Glomerular endothelial cell (primary cell): ENCODE results near the gene OR4C6. TPM values are rescaled to one million over a fixed set of nuclear protein-coding genes. Genes with fewer than 3 reads are reported as not detected.

ENCODE experiments used
- DNase-seq: peaks from one replicate; pipeline ENCODE4 v3.0.0-alpha.2; 2011; ENCODE audit warnings: low read depth, low spot score; ENCODE audit errors: extremely low read depth
- total RNA-seq: library from RNA; depleted of rRNA; stranded (reverse); fragments of >200 nt; gene quantifications from 2 replicates; pipeline ENCODE4 v1.2.3, GENCODE V29; 2015

The OR4C6 gene
- total RNA-seq, result not detected in 2 replicates

DNA sequence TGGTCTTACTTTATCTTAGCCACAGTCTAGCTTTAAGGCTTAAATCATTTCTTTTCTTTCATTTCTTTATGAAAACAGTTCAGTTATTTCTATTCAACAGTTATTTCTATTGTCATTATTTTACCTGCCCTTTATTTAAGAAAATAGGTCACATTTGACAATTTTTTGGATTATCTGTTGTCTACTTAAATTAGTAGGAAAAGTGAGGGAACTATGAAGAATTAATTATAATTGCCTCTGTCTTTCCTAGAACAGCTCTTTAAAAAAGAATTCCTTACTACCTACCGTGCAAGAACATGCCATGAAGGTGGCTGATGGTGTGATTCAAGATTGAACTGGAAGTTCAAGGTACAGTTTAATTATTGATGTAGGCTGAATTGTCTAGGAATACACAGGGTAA is at the start of gene OR4C6:
TSS of gene OR4C6 (plus strand) at position 301 of the 400 bp plus-strand sequence. CDS start 2,966 bp downstream, outside the sequence.
- no peak for DNase-seq

GRCh38 chr11:55624531-55624930 is 37.5 kb upstream of the OR4C6 start:
- no peak for DNase-seq

- no peak for DNase-seq
Measured at GRCh38 chr11:55634813-55635212, 27.2 kb upstream of the OR4C6 start, which contains the start of gene OR4P4. Gene OR4P4, plus strand, starts transcription at chr11:55635113.

GRCh38 chr11:55648027-55648426 is 14.0 kb upstream of the OR4C6 start, which contains the start of gene OR4S2:
Gene OR4S2, plus strand, starts transcription at chr11:55648327. Its CDS starts 2,577 bp downstream, at chr11:55650904.
- DNase-seq, result no peak

GRCh38 chr11:55652560-55652959 is 9.4 kb upstream of the OR4C6 start:
- no peak for DNase-seq

DNA sequence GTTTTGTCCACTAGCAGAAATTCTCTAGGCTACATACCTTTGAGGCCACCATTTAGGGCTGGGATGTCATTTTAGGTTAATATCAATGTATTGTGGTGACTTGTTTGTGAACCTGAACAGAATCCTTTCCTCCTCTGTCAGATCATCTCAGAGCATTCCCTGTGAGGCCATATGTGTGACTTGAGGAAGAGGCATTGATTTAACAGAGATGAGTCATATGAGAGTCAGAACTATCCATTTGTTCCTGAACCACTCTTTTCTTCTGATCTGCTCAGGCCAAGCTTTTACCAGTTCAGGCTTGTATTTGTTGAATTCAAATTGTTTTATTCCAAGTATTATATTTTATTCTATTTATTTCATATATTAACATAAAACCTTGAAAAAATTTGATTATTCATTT is 6.9 kb upstream of the OR4C6 start:
- no peak for DNase-seq

DNA sequence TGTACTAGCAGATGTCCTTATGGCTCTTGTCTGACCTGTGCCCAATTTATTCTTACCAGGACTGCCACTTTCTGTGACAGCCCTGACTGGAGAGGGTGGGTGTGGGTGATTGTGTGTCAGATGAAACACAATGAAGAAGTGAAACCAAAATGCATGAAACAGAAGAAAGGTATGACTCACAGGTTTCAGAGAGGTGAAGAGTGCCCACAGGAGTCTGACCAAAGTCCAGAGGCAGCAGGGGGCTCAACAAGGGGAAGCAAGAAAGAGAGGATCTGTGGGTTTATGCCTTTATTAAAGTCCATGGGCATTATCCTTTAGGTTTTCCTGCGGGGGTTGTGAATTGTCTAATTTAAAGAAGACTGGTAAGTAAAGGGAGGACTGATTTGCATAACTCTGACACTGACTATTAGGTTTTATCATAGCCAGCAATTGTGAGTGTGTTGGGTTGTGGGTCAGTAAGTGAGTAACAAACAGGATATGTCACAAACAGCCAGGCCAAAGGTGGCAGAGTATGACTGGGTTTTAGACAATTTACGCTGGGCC is 3.9 kb upstream of the OR4C6 start:
- DNase-seq, result no peak

DNA sequence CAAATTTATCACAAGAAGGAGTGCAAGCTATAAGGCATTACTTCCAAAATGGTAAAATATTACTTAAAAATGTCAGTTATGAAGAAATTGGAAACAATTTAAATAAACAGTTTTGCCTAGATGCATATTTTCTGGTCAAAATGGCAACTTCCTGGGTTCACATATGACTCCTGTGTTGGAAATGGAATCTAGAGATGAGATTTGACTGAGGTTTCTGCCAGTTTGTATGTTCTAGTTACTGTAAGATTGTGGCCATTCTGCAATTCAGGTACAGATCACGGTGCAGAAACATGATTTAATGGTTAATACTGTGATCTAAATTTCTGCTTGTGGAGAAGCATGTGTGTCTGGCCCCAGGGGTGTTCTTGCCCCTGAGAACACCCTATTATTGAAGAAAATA is 3.4 kb upstream of the OR4C6 start:
- no peak for DNase-seq

DNA sequence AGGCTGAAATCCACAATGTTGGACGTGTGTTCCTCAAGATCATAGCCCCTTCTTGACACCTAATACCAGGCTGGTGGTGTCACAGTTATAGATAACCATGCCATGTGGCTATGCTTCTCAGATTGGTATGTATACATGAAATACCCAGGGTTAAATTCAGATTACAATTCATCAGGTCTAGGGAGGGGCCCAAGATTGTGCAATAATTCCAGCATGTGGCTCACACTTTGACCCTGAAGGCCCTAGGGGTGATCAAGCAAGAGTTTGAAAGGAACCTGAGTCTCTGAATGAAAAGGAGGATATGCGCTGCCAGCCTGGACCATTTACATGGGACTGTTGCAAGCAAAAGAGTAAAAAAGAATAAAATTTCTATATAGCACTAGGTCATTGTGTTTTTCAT is 7.4 kb downstream of the OR4C6 start:
- no peak for DNase-seq

DNA sequence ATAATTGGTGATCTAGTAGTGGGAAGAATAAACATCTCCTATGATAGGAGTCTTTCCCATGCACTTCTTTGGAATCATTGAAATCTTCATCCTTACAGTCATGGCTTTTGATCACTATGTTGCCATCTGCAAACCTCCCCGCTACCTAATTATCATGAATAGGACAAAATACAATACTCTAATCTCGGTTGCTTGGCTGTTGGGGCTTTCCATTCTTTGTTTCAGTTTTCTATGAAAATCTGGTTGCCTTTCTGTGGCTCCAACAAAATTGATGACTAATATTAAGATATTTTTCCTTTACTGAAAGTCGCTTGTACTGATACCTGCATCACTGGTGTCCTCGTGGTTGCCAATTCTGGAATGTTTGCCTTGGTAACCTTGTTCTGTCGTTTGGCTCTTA is 11.9 kb downstream of the OR4C6 start:
- DNase-seq, result no peak

GRCh38 chr11:55697817-55698216 is 35.8 kb downstream of the OR4C6 start:
- DNase-seq, result no peak

- DNase-seq, result no peak
Measured at GRCh38 chr11:55701429-55701828, 39.4 kb downstream of the OR4C6 start.

- peak; percentile 16 for DNase-seq
Measured at GRCh38 chr11:55707029-55707428, 45.0 kb downstream of the OR4C6 start.

DNA sequence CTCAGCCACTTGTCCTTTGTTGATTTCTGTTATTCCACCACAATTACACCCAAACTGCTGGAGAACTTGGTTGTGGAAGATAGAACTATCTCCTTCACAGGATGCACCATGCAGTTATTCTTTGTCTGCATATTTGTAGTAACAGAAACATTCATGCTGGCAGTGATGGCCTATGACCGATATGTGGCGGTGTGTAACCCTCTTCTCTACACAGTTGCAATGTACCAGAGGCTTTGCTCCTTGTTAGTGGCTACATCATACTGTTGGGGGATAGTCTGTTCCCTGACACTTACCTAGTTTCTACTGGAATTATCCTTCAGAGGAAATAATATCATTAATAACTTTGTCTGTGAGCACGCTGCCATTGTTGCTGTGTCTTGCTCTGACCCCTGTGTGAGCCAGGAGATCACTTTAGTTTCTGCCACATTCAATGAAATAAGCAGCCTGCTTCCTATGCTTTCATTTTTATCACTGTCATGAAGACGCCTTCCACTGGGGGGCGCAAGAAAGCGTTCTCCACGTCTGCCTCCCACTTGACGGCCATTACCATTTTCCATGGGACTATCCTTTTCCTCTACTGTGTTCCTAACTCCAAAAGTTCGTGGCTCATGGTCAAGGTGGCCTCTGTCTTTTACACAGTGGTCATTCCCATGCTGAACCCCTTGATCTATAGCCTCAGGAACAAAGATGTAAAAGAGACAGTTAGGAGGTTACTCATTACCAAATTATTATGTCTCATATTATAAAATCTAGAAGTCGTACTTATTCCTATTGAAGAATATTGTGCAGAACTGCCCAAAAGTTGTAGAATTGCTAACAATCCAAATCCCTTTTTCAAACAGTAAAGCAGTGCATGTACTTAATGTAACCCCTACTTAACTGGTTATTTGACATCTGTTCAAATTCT is 53.2 kb downstream of the OR4C6 start:
- no peak for DNase-seq

Other genes with a start within 250 kb of the OR4C6 start
- not detected in 2 replicates for gene OR4C15, start 107.7 kb upstream of the OR4C6 start, total RNA-seq
- gene OR4C16, start 90.1 kb upstream of the OR4C6 start, total RNA-seq, result not detected in 2 replicates
- gene OR4C11, start 54.6 kb upstream of the OR4C6 start, total RNA-seq, result not detected in 2 replicates
- gene OR4P4, start 27.1 kb upstream of the OR4C6 start, total RNA-seq, result not detected in 2 replicates
- not detected in 2 replicates for gene OR4S2, start 13.9 kb upstream of the OR4C6 start, total RNA-seq
- gene OR5D13, start 111.2 kb downstream of the OR4C6 start, total RNA-seq, result not detected in 2 replicates
- gene OR5D14, start 133.4 kb downstream of the OR4C6 start, total RNA-seq, result not detected in 2 replicates
- gene OR5L1, start 149.2 kb downstream of the OR4C6 start, total RNA-seq, result not detected in 2 replicates
- gene OR5D18, start 157.4 kb downstream of the OR4C6 start, total RNA-seq, result not detected in 2 replicates
- not detected in 2 replicates for gene OR5L2, start 165.0 kb downstream of the OR4C6 start, total RNA-seq
- not detected in 2 replicates for gene OR5D16, start 176.6 kb downstream of the OR4C6 start, total RNA-seq
- gene TRIM51, start 221.1 kb downstream of the OR4C6 start, total RNA-seq, result not detected in 2 replicates